Type B pancreatic cell (in vitro differentiated cells): ENCODE results near the gene KCTD7. TPM values are rescaled to one million over a fixed set of nuclear protein-coding genes. Genes with fewer than 3 reads are reported as not detected.
A peak's percentile ranks its signal among the peaks of the same experiment; 100 is the strongest.
"Not testable (repeated sequence)": the region's sequence is repeated elsewhere in the genome, so short reads cannot be mapped to it uniquely, and the experiment has no call there.

ENCODE experiments used
- DNase-seq: peaks from one replicate; pipeline ENCODE4 v3.0.0; 2021; ENCODE audit warnings: mixed read lengths; ENCODE audit not compliant: unreplicated experiment; ENCODE audit errors: extremely low spot score
- H3K27ac Mint-ChIP-seq: 2 replicates; pipeline ENCODE4 v1.8.0; 2021; ENCODE audit warnings: mild to moderate bottlenecking, mixed read lengths
- H3K27me3 Mint-ChIP-seq: 2 replicates; pipeline ENCODE4 v1.8.0; 2021; ENCODE audit warnings: mixed read lengths
- H3K36me3 Mint-ChIP-seq: 2 replicates; pipeline ENCODE4 v1.8.0; 2021; ENCODE audit warnings: mixed read lengths
- H3K4me1 Mint-ChIP-seq: one replicate; pipeline ENCODE4 v1.8.0; 2021; ENCODE audit warnings: mixed read lengths; ENCODE audit not compliant: unreplicated experiment
- H3K4me3 Mint-ChIP-seq: 2 replicates; pipeline ENCODE4 v1.8.0; 2021; ENCODE audit warnings: mild to moderate bottlenecking, mixed read lengths
- H3K9me3 Mint-ChIP-seq: 2 replicates; pipeline ENCODE4 v1.8.0; 2021; ENCODE audit warnings: mixed read lengths
- CTCF ChIP-seq: fragments of 200-600 bp; sonication (generic); conservative IDR thresholded peaks from 2 replicates; pipeline ENCODE4 v1.5.0; 2021; ENCODE audit warnings: antibody characterized with exemption, mild to moderate bottlenecking
- total RNA-seq: library from RNA; stranded (reverse); gene quantifications from 2 replicates; pipeline ENCODE4 v1.2.1, GENCODE V29; 2021; ENCODE audit warnings: low replicate concordance

Gene KCTD7
- total RNA-seq, 1 donor from 2014 or later = 13.7 TPM

DNA sequence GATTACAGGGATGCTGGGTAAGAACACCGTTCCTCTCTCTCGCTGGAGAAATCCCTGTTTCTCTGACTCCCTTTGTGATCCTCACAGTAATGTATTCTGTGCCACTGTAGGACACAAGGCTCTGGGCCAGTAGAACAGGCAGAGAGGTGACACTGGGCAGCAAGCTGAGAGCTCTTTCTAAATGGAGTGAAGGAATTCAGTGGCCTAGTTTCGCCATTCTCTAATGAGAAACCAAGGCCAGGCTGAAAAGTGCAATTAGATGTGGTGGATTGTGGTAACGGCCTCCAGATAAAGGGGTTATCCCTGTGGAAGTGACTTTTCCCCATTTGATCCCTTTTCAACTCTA, 12.8 kb downstream of the KCTD7 start:
- peaks cover 13% of the 10 kb centered on the region for H3K36me3 Mint-ChIP-seq
- H3K4me3 Mint-ChIP-seq = no peak overlapping the region
- H3K4me1 Mint-ChIP-seq = no peaks in the 10 kb centered on the region
- TF ChIP-seq CTCF = no peak
- H3K27ac Mint-ChIP-seq = no peak overlapping the region
- no peaks in the 10 kb centered on the region for H3K27me3 Mint-ChIP-seq
- H3K9me3 Mint-ChIP-seq = no peaks in the 10 kb centered on the region
- DNase-seq = no peak

DNA sequence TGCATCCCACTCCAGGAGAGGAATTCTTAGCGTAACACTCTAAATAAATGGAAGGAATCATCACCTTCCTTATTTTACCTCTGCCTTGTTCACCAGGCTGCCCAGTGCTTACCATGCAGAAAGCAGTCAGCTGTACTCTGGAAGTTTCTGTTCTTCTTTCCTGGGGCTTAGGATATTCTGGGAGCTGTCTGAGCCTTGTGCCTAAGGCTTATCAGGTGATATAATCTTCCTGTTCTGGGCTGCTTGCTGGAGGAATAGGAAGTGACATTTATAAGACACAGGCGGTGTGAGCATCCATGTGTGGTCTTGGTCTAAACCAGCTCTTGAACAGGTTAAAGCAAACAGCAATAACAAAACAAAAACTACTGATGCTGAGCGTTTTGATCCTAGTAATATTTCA, 13.5 kb downstream of the KCTD7 start:
- no peak for DNase-seq
- peaks cover 13% of the 10 kb centered on the region for H3K36me3 Mint-ChIP-seq
- H3K4me1 Mint-ChIP-seq = no peaks in the 10 kb centered on the region
- H3K27ac Mint-ChIP-seq = no peak overlapping the region
- no peaks in the 10 kb centered on the region for H3K27me3 Mint-ChIP-seq
- no peak overlapping the region for H3K4me3 Mint-ChIP-seq
- no peaks in the 10 kb centered on the region for H3K9me3 Mint-ChIP-seq
- no peak for TF ChIP-seq CTCF

DNA sequence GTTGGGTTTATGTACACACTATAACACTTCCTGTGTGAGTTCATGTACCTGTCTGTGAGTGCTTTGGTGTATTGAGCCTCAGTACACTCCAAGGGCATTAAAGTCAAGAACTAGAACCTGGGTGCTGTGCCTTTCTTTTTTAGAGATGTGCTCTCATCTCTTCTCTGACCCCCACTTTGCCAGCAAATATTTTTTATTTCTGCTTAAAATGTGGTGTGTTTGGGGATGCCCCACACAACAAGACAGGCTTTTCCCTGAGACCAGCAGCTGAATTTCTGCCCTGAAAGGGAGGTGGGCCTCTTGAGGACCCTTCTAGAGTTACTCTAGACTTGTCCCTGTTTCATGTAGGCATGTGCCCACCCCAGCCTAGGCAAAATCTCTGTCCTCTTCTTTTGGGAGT, 14.3 kb downstream of the KCTD7 start:
- H3K27me3 Mint-ChIP-seq = no peaks in the 10 kb centered on the region
- H3K9me3 Mint-ChIP-seq = no peaks in the 10 kb centered on the region
- H3K4me1 Mint-ChIP-seq = no peaks in the 10 kb centered on the region
- no peak overlapping the region for H3K4me3 Mint-ChIP-seq
- H3K36me3 Mint-ChIP-seq = peaks cover 13% of the 10 kb centered on the region
- DNase-seq = no peak
- H3K27ac Mint-ChIP-seq = no peak overlapping the region
- TF ChIP-seq CTCF = no peak

- no peak for TF ChIP-seq CTCF
- Mint-ChIP-seq H3K4me1 (no peaks in the 10 kb centered on the region), H3K36me3 (peaks cover 13% of the 10 kb centered on the region)
Observed at GRCh38 chr7:66643395-66643794, 14.7 kb downstream of the KCTD7 start.

GRCh38 chr7:66651026-66651425, 22.3 kb downstream of the KCTD7 start:
- H3K27me3 Mint-ChIP-seq, H3K36me3 Mint-ChIP-seq, DNase-seq, H3K9me3 Mint-ChIP-seq: not testable (repeated sequence)
- H3K4me3 Mint-ChIP-seq = peak overlapping the region; percentile 57
- H3K27ac Mint-ChIP-seq = peak overlapping the region; percentile 89
- peaks cover 11% of the 10 kb centered on the region for H3K4me1 Mint-ChIP-seq

More at GRCh38 chr7:66643395-66643794, 14.7 kb downstream of the KCTD7 start:
- no peak overlapping the region for H3K4me3 Mint-ChIP-seq
- no peaks in the 10 kb centered on the region for H3K27me3 Mint-ChIP-seq
- no peaks in the 10 kb centered on the region for H3K9me3 Mint-ChIP-seq
- no peak overlapping the region for H3K27ac Mint-ChIP-seq
- no peak for DNase-seq

DNA sequence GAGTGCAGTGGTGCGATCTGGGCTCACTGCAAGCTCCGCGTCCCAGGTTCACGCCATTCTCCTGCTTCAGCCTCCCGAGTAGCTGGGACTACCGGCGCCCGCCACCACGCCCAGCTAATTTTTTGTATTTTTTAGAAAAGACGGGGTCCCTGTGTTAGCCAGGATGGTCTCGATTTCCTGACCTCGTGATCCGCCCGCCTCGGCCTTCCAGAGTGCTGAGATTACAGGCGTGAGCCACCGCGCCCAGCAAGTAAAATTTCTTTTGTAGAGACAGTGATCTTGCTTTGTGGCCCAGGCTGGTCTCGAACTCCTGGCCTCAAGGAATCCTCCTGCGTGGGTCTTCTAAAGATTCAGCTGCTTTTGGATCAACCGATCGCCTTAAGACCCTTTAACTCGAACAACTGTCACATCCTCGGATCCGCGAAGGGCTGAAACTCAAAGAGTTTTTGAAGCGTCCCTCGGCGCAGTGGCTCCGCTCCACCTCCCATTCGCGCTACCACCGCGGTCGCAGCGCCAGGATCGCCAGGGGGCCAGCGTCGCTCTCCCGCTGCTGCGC, 25.1 kb downstream of the KCTD7 start:
- not testable (repeated sequence) for DNase-seq, H3K9me3 Mint-ChIP-seq
- TF ChIP-seq CTCF = peak; percentile 42

More for the DNA sequence above, 25.1 kb downstream of the KCTD7 start:
- Mint-ChIP-seq H3K36me3 (peaks cover 14% of the 10 kb centered on the region), H3K4me1 (peaks cover 15% of the 10 kb centered on the region), H3K4me3 (peak overlapping the region; percentile 97), H3K27ac (peak overlapping the region; percentile 98)
- H3K27me3 Mint-ChIP-seq = not testable (repeated sequence)
